D721Med (cell line): ENCODE data around the gene PPP1R9A.

Experiments
- DNase-seq: peaks from one replicate; pipeline ENCODE4 v3.0.0; 2011; ENCODE audit warnings: low spot score; ENCODE audit not compliant: insufficient read length
- FAIRE-seq: peaks from 2 replicates; lab custom pipeline; 2011; peaks lifted over from hg19 to GRCh38; lab: Jason Lieb, UNC
- CTCF ChIP-seq: IDR thresholded peaks from 2 replicates; pipeline ENCODE4 v1.5.1; 2012; ENCODE audit warnings: mild to moderate bottlenecking, control low read depth; ENCODE audit not compliant: insufficient read depth; ENCODE audit errors: missing control alignments

The PPP1R9A gene

GRCh38 chr7:95191795-95192194 is 284.4 kb downstream of the PPP1R9A start:
- TF ChIP-seq CTCF = no peak
- DNase-seq (no peak), FAIRE-seq (no peak)

- TF ChIP-seq CTCF = no peak
- DNase-seq (no peak), FAIRE-seq (peak; percentile 11)
Observed at GRCh38 chr7:95198863-95199262, 291.5 kb downstream of the PPP1R9A start.

DNA sequence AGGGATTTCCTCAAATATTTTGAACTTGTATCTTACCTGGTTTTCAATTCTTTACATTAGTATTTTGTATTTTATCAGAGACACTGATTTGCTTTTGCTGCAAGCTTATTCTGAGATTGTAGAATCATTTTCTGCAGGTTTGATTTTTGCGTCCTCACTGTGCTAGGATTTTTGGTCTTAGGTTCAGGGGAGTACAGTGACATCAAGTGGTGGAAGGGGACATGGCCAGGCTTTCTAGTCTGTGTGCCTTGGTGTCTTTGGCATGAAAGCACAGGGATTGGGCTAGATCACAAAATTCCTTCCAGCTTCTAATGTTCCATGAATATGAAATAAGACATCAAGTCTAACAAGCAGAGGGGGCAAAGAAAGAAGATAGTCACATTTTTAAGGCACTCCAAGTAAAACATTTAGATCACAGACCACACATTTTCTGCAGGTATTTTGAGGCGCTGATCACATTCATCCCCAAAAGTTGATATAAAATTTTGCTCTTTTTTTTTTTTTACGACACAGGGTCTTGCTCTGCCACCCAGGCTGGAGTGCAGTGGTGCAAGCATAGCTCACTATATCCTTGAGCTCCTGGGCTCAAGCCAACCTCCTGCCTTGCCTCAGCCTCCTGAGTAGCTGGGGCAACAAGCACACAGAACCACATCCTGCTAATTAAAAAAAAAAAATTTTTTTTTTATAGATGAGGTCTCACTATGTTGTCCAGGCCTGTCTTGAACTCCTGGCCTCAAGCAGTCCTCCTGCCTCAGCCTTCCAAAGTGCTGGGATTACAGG is 292.6 kb downstream of the PPP1R9A start:
- DNase-seq (no peak), FAIRE-seq (peak; percentile 77)
- peak; percentile 79 for TF ChIP-seq CTCF

- FAIRE-seq = no peak
- no peak for TF ChIP-seq CTCF
- no peak for DNase-seq
Observed at GRCh38 chr7:95200741-95201140, 293.3 kb downstream of the PPP1R9A start.

- no peak for FAIRE-seq
- TF ChIP-seq CTCF = no peak
Observed at GRCh38 chr7:95201727-95202126, 294.3 kb downstream of the PPP1R9A start.

DNA sequence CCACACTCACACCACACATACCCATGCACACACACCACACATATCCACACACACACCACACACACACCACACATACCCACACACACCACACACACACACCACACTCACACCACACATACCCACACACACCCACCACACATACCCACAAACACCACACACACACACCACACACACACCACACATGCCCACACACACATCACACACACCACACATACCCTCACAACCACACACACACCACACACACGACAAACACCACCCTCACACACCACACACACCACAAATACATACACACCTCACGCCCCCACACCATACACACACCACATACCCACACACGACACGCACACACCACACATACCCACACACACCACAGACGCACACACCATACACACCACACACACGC is 297.2 kb downstream of the PPP1R9A start:
- DNase-seq (no peak), FAIRE-seq (no peak)
- no peak for TF ChIP-seq CTCF

More at GRCh38 chr7:95201727-95202126, 294.3 kb downstream of the PPP1R9A start:
- DNase-seq = no peak

GRCh38 chr7:95205665-95206225 is 298.4 kb downstream of the PPP1R9A start:
- no peak for TF ChIP-seq CTCF
- no peak for DNase-seq
- FAIRE-seq = no peak
